HEK293 (cell line): Measurements from ENCODE around the gene OR4N2.
"Not testable (repeated sequence)": the region's sequence is repeated elsewhere in the genome, so short reads cannot be mapped to it uniquely, and the experiment has no call there.

Source experiments
- CTCF ChIP-seq: fragments of 450-650 bp; formaldehyde crosslinking; IDR thresholded peaks from 2 replicates; pipeline ENCODE4 v1.5.1; 2016; ENCODE audit warnings: missing biosample characterization, missing genetic modification characterization
- IKZF3 ChIP-seq: fragments of 450-650 bp; IDR thresholded peaks from 2 replicates; pipeline ENCODE4 v1.5.0; 2018; ENCODE audit warnings: missing biosample characterization, mild to moderate bottlenecking, missing genetic modification characterization, moderate library complexity
- REPIN1 ChIP-seq: fragments of 450-650 bp; formaldehyde crosslinking; IDR thresholded peaks from 2 replicates; pipeline ENCODE4 v1.5.1; 2017; ENCODE audit warnings: missing biosample characterization, missing genetic modification characterization, low read depth
- SP2 ChIP-seq: fragments of 450-650 bp; formaldehyde crosslinking; IDR thresholded peaks from 2 replicates; pipeline ENCODE4 v1.5.1; 2016; ENCODE audit warnings: missing biosample characterization, missing genetic modification characterization
- TCF7L2 ChIP-seq: IDR thresholded peaks from 2 replicates; pipeline ENCODE4 v1.6.1; 2011; ENCODE audit warnings: low read depth, mild to moderate bottlenecking, inconsistent platforms, low read length, moderate library complexity, borderline replicate concordance
- YY1 ChIP-seq: fragments of 450-650 bp; formaldehyde crosslinking; IDR thresholded peaks from 2 replicates; pipeline ENCODE4 v1.5.1; 2018; ENCODE audit warnings: missing biosample characterization, missing genetic modification characterization
- ZBTB21 ChIP-seq: fragments of 450-650 bp; formaldehyde crosslinking; IDR thresholded peaks from 2 replicates; pipeline ENCODE4 v1.5.1; 2017; ENCODE audit warnings: missing biosample characterization, missing genetic modification characterization
- ZNF175 ChIP-seq: fragments of 450-650 bp; formaldehyde crosslinking; IDR thresholded peaks from 2 replicates; pipeline ENCODE4 v1.5.1; 2016; ENCODE audit warnings: missing biosample characterization, missing genetic modification characterization
- ZNF239 ChIP-seq: fragments of 450-650 bp; formaldehyde crosslinking; IDR thresholded peaks from 2 replicates; pipeline ENCODE4 v1.5.1; 2016; ENCODE audit warnings: missing biosample characterization, missing genetic modification characterization
- ZNF423 ChIP-seq: fragments of 450-650 bp; formaldehyde crosslinking; IDR thresholded peaks from 2 replicates; pipeline ENCODE4 v1.5.1; 2016; ENCODE audit warnings: missing biosample characterization, missing genetic modification characterization
- ZNF776 ChIP-seq: fragments of 450-650 bp; formaldehyde crosslinking; IDR thresholded peaks from 2 replicates; pipeline ENCODE4 v1.5.0; 2017; ENCODE audit warnings: missing biosample characterization, missing genetic modification characterization, borderline replicate concordance
- TF ChIP-seq, protein P1 (sequence below): sonication (generic); formaldehyde crosslinking; IDR thresholded peaks from 2 replicates; pipeline ENCODE4 v1.8.1; 2022; ENCODE audit warnings: mild to moderate bottlenecking, moderate library complexity, missing genetic modification reagents
- TF ChIP-seq, protein P2 (sequence below): fragments of 450-650 bp; formaldehyde crosslinking; IDR thresholded peaks from 2 replicates; pipeline ENCODE4 v1.5.1; 2017; ENCODE audit warnings: missing biosample characterization, missing genetic modification characterization

GRCh38 chr14:19834203-19834848 lies 30.8 kb downstream of the OR4N2 start:
- not testable (repeated sequence) for TF ChIP-seq ZNF175; YY1 (tag by site-specific recombination); CTCF (tag by site-specific recombination); REPIN1 (tag by site-specific recombination); SP2 (tag by site-specific recombination); ZBTB21 (tag by site-specific recombination); IKZF3 (tag by site-specific recombination); TCF7L2; ZNF776 (tag by site-specific recombination); ZNF239 (tag by site-specific recombination); ZNF423 (tag by site-specific recombination)
- TF ChIP-seq, protein P1, sequence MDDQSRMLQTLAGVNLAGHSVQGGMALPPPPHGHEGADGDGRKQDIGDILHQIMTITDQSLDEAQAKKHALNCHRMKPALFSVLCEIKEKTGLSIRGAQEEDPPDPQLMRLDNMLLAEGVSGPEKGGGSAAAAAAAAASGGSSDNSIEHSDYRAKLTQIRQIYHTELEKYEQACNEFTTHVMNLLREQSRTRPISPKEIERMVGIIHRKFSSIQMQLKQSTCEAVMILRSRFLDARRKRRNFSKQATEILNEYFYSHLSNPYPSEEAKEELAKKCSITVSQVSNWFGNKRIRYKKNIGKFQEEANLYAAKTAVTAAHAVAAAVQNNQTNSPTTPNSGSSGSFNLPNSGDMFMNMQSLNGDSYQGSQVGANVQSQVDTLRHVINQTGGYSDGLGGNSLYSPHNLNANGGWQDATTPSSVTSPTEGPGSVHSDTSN (CRISPR knock-in tag) = not testable (repeated sequence)
- TF ChIP-seq, protein P2, sequence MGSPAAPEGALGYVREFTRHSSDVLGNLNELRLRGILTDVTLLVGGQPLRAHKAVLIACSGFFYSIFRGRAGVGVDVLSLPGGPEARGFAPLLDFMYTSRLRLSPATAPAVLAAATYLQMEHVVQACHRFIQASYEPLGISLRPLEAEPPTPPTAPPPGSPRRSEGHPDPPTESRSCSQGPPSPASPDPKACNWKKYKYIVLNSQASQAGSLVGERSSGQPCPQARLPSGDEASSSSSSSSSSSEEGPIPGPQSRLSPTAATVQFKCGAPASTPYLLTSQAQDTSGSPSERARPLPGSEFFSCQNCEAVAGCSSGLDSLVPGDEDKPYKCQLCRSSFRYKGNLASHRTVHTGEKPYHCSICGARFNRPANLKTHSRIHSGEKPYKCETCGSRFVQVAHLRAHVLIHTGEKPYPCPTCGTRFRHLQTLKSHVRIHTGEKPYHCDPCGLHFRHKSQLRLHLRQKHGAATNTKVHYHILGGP (tag by site-specific recombination) = not testable (repeated sequence)
